ENCODE data around the gene KEAP1.
"Not testable (repeated sequence)": the region's sequence is repeated elsewhere in the genome, so short reads cannot be mapped to it uniquely, and the experiment has no call there.

The KEAP1 gene

GRCh38 chr19:10497371-10497770 is 5.8 kb downstream of the KEAP1 start:
- no peak for DNase-seq (ENCODE audit: low read depth)

DNA sequence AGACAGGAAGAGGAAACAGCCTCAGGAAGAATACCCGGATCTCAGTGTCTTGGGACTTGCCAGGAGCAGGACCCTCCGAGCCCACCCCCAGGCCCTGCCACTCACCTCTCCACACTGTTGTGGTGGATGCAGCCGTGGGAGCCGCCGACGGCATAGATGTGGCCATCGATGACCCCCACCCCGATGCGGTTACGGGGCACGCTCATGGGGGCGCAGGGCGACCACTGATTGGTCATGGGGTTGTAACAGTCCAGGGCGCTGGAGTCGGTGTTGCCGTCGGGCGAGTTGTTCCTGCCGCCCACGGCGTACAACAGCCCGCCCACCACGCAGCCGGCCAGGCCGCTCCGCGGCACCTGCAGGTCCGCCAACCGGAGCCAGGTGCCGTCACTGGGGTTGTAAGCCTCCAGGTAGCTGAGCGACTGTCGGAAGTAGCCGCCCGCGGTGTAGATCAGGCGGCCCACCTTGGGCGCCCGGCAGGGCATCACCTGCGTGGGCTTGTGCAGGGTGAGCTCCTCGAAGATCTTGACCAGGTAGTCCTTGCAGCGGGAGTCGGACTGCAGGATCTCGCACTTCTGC is 11.6 kb downstream of the KEAP1 start:
- no peak for DNase-seq (ENCODE audit: low read depth)

GRCh38 chr19:10486551-10486950 is 16.6 kb downstream of the KEAP1 start:
- DNase-seq (ENCODE audit: low read depth): no peak

GRCh38 chr19:10478903-10479384 is 24.2 kb downstream of the KEAP1 start:
- DNase-seq (ENCODE audit: low read depth): no peak

- DNase-seq (ENCODE audit: low read depth): no peak
These were observed 24.7 kb downstream of the KEAP1 start for GRCh38 chr19:10478476-10478875.

GRCh38 chr19:10474962-10475451 is 28.1 kb downstream of the KEAP1 start:
- DNase-seq (ENCODE audit: low read depth): no peak

DNA sequence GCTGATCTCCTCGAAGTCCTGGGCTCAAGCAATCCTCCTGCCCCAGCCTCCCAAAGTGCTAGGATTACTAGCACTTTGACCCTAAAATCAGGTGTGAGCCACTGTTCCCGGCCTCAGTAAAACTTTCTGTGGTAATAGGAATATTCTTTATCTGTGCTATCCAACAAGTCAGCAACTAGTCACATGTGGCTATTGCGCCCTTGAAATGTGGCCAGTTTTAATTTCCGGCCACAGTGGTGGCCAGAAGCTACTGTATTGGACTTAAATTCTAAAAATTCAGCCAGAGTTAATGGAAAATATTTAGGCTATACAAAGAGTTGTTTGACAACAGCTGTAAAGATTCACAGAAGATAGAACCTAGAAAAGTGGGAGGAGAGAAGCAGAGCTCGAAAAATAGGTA is 30.0 kb downstream of the KEAP1 start:
- no peak for DNase-seq (ENCODE audit: low read depth)

DNA sequence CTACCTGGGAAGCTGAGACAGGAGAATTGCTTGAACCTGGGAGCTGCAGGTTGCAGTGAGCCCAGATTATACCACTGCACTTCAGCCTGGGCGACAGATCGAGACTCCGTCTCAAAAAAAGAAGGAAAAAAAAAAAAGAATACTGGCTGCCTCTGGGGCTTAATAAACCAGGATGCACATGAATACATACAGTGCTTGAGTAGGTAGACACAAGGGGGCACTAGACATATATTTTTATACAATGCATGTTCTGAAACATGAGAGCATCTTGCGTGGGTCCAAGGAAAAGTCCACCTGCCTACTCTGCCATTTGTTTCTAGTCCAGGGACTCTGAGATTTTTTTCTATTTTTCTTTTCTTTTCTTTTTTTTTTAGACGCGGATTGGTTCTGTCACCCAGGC is 31.2 kb downstream of the KEAP1 start:
- DNase-seq (ENCODE audit: low read depth): no peak

DNA sequence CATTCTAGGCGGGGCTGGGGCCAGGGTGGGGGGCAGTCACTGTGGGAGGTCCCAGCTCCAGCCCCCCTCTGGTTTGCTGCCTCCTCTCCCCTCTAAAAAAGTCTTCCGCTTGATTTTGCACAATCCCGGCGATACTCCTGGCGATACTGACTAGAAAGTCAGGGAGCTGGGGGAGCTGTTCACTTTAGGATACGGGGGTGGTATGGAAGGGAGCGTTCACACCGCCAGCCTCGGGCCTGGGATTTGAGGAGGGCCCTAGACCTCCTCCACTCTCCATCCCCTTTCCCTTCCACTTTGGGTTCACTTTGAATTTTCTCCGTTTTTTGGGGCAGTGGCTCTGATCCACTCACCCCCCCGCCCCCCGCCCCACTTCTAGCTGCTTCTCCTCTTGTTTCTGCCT is 35.0 kb downstream of the KEAP1 start:
- DNase-seq (ENCODE audit: low read depth): no peak

DNA sequence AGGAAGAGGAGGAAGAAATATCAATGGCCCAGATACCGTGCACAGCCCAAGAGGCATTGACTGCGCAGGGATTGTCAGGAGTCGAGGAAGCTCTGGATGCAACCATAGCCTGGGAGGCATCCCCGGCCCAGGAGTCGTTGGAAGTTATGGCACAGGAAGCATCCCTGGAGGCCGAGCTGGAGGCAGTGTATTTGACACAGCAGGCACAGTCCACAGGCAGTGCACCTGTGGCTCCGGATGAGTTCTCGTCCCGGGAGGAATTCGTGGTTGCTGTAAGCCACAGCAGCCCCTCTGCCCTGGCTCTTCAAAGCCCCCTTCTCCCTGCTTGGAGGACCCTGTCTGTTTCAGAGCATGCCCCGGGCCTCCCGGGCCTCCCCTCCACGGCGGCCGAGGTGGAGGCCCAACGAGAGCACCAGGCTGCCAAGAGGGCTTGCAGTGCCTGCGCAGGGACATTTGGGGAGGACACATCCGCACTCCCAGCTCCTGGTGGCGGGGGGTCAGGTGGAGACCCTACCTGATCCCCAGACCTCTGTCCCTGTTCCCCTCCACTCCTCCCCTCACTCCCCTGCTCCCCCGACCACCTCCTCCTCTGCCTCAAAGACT is 36.0 kb downstream of the KEAP1 start:
- no peak for DNase-seq (ENCODE audit: low read depth)

DNA sequence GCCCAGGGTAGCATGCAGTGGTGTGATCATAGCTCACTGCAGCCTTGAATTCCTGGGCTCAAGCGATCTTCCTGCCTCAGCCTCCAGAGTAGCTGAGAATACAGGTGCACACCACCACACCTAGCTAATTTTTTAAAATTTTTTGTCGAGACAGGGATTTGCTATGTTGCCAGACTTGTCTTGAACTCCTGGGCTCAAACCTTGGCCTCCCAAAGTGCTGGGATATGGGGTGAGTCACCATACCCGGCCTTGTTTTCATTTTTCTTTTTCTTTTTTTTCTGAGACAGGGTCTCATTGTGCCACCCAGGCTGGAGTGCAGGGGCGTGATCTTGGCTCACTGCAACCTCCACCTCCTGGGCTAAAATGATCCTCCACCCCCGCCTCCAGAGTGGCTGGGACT is 38.7 kb downstream of the KEAP1 start:
- DNase-seq (ENCODE audit: low read depth): no peak

GRCh38 chr19:10462557-10462956 is 40.6 kb downstream of the KEAP1 start:
- DNase-seq (ENCODE audit: low read depth): no peak

DNA sequence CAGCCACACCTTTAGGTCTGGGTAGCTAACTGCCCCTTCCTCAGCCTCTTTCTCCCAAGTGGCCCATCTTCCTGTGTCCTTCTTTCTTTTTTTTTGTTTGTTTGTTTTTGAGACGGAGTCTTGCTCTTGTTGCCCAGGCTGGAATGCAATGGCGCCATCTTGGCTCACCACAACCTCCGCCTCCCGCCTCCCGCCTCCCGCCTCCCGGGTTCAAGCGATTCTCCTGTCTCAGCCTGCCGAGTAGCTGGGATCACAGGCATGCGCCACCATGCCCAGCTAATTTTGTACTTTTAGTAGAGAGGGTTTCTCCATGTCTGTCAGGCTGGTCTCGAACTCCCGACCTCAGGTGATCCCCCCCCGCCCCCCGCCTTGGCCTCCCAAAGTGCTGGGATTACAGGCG is 41.1 kb downstream of the KEAP1 start:
- not testable (repeated sequence) for DNase-seq (ENCODE audit: low read depth)

GRCh38 chr19:10461047-10461949 is 41.9 kb downstream of the KEAP1 start:
- peak; percentile 92 for DNase-seq (ENCODE audit: low read depth)

DNA sequence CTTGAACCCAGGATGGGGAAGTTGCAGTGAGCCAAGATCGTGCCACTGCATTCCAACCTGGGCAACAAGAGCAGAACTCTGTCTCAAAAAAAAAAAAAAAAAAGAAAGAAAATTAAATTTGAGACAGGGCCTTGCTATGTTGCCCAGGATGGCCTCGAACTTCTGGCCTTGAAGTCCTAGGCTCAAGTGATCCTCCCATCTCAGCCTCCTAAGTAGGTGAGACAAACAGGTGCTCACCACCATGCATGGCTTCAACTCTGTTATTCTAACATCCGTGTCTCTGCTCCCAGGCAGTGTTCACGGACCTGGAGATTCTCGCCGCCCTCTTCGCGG is 42.5 kb downstream of the KEAP1 start:
- no peak for DNase-seq (ENCODE audit: low read depth)

- DNase-seq (ENCODE audit: low read depth): not testable (repeated sequence)
These were observed 44.4 kb downstream of the KEAP1 start for GRCh38 chr19:10458733-10459132.

DNA sequence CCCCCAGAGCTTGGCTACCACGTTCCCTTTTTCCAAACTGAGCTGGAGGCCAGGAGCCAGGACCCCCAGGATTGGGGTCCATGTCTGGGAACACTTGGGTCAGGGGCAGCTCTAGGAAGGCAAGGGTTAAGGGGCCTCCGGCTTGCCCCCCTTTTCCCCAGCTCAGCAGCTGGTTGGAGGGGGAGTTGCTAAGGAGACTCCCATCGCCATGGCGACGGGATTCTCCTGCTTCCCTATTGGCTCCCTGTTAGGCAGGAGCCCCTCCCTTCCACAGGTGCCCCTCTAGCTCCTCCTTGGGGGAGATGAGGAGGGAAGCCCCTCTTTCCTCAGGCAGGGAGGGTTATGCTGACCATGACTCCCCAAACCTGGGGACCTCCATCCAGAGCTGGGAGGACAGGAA is 48.9 kb downstream of the KEAP1 start:
- no peak for DNase-seq (ENCODE audit: low read depth)

DNA sequence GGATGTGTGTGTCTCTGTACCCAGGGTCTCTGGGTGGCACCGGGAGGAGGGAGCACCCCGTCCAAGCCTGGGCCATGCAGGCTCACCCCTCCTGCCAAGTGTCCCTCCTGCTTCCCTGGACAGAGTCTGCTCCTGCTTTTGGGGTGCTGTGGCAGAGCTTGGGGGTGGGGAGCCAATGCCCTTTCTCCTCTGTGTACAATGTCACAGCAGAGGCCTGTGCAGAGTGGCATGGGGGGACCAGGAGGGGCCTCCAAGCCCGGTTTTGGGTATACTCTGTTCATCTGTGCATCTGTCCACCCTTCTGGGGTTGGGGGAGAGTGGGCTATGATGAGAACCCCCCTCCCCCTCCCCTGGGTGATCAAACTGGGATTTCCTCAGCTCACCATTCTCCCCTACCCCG is 49.3 kb downstream of the KEAP1 start:
- DNase-seq (ENCODE audit: low read depth): no peak

GRCh38 chr19:10452726-10453618 is 50.2 kb downstream of the KEAP1 start:
- DNase-seq (ENCODE audit: low read depth): no peak

DNA sequence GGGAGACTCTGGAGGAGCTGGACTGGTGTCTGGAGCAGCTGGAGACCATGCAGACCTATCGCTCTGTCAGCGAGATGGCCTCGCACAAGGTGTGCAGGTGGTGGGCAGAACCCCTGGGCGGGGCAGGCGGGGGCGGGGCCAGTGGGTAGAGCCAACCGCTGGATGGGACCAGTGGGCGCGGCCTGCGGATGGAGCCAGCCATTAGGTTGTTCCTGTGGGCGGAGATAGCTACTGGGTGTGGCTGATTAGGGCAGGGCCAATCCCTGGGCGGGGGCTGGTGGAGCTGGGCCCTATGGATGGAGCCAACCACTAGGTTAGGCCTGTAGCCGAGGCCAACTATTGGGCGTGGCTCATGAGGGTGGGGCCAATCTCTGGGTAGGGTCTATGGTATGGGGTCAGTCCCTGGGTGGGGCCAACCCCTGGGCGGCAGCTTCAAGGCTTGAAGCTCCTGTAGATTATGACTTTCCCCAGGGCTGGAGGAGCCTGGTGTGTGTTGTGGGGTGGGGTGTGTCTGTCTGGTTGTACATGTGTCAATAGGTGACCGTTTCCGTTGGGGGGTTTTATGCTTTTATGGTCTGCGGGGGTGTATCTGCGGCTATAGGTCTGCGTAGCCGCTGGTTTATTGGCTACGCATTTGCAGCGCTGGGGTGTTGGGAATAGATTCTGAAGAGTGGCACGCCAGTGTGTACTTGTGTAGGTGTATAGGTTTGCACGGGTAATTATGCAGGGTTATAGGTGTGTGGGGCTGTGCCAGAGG is 52.1 kb downstream of the KEAP1 start:
- peak; percentile 44 for DNase-seq (ENCODE audit: low read depth)

- DNase-seq (ENCODE audit: low read depth): no peak
These were observed 52.8 kb downstream of the KEAP1 start for GRCh38 chr19:10450191-10450852.

Data from CMK (cell line).